Measurements from ENCODE around the gene SLC23A3. TPM values are rescaled to one million over a fixed set of nuclear protein-coding genes. Genes with fewer than 3 reads are reported as not detected.

Gene SLC23A3
- total RNA-seq, 1 donor from 2014 or later, result 2.4 TPM

DNA sequence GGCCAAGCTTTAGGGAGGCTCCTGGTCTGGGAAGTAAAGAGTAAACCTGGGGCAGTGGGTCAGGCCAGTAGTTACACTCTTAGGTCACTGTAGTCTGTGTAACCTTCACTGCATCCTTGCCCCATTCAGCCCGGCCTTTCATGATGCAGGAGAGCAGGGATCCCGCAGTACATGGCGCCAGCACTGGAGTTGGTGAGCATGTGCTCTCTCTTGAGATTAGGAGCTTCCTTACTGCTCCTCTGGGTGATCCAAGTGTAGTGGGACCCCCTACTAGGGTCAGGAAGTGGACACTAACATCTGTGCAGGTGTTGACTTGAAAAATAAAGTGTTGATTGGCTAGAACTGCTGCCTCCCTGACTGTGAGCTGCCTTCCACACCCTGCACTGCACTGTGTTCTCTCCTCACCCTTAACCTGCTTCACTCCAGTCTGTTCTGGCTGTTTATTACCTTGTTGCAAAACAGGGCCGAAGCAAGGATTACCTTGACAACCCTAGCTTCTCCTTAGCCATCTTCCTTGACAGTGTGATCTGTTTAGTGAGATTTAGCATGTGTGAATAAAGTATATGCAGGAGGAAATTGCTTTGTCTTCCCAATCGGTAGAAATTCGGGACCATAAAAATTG, 13.4 kb upstream of the SLC23A3 start:
- Mint-ChIP-seq H3K36me3 (ENCODE audit: low read depth) (peaks cover 31% of the 10 kb centered on the region), H3K27me3 (ENCODE audit: low read depth) (no peaks in the 10 kb centered on the region), H3K27ac (ENCODE audit: unreplicated experiment) (no peak overlapping the region), H3K9me3 (ENCODE audit: low read depth) (no peaks in the 10 kb centered on the region), H3K4me1 (ENCODE audit: low read depth) (peaks cover 12% of the 10 kb centered on the region), H3K4me3 (ENCODE audit: unreplicated experiment) (no peak overlapping the region)
- TF ChIP-seq, protein P1, sequence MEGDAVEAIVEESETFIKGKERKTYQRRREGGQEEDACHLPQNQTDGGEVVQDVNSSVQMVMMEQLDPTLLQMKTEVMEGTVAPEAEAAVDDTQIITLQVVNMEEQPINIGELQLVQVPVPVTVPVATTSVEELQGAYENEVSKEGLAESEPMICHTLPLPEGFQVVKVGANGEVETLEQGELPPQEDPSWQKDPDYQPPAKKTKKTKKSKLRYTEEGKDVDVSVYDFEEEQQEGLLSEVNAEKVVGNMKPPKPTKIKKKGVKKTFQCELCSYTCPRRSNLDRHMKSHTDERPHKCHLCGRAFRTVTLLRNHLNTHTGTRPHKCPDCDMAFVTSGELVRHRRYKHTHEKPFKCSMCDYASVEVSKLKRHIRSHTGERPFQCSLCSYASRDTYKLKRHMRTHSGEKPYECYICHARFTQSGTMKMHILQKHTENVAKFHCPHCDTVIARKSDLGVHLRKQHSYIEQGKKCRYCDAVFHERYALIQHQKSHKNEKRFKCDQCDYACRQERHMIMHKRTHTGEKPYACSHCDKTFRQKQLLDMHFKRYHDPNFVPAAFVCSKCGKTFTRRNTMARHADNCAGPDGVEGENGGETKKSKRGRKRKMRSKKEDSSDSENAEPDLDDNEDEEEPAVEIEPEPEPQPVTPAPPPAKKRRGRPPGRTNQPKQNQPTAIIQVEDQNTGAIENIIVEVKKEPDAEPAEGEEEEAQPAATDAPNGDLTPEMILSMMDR (IDR thresholded peaks at IDR 0.05), result no peak
- DNase-seq (ENCODE audit: low spot score), result no peak

DNA sequence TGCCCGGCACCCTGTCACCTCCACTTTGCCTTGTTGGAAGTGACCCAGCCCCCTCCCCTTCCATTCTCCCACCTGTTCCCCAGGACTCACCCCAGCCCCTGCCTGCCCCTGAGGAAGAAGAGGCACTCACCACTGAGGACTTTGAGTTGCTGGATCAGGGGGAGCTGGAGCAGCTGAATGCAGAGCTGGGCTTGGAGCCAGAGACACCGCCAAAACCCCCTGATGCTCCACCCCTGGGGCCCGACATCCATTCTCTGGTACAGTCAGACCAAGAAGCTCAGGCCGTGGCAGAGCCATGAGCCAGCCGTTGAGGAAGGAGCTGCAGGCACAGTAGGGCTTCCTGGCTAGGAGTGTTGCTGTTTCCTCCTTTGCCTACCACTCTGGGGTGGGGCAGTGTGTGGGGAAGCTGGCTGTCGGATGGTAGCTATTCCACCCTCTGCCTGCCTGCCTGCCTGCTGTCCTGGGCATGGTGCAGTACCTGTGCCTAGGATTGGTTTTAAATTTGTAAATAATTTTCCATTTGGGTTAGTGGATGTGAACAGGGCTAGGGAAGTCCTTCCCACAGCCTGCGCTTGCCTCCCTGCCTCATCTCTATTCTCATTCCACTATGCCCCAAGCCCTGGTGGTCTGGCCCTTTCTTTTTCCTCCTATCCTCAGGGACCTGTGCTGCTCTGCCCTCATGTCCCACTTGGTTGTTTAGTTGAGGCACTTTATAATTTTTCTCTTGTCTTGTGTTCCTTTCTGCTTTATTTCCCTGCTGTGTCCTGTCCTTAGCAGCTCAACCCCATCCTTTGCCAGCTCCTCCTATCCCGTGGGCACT, 12.7 kb upstream of the SLC23A3 start:
- DNase-seq (ENCODE audit: low spot score), result no peak
- TF ChIP-seq, protein P1 (IDR thresholded peaks at IDR 0.05), result no peak
- Mint-ChIP-seq H3K27me3 (ENCODE audit: low read depth) (no peaks in the 10 kb centered on the region), H3K36me3 (ENCODE audit: low read depth) (peaks cover 31% of the 10 kb centered on the region), H3K4me3 (ENCODE audit: unreplicated experiment) (no peak overlapping the region), H3K9me3 (ENCODE audit: low read depth) (no peaks in the 10 kb centered on the region), H3K27ac (ENCODE audit: unreplicated experiment) (peak overlapping the region; percentile 45), H3K4me1 (ENCODE audit: low read depth) (peaks cover 14% of the 10 kb centered on the region)

DNA sequence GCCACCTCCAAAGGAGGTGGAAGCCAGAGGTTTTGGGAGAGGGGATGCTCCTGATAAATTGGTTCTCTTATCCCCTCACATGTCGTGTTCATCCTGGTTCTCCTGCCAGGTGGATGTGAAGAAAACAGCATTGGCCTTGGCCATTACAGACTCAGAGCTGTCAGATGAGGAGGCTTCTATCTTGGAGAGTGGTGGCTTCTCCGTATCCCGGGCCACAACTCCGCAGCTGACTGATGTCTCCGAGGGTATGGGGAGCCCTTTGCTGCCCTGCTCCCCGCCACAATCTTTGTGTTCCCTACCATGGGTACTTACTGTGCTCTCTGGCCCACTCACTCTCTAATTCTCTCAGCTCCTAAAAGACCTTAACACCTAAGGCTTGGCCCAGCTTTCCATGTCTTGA, 11.7 kb upstream of the SLC23A3 start:
- no peak for DNase-seq (ENCODE audit: low spot score)
- H3K9me3 Mint-ChIP-seq (ENCODE audit: low read depth), result no peaks in the 10 kb centered on the region
- H3K27me3 Mint-ChIP-seq (ENCODE audit: low read depth), result no peaks in the 10 kb centered on the region
- no peak overlapping the region for H3K27ac Mint-ChIP-seq (ENCODE audit: unreplicated experiment)
- TF ChIP-seq, protein P1 (IDR thresholded peaks at IDR 0.05), result no peak
- H3K4me1 Mint-ChIP-seq (ENCODE audit: low read depth), result peaks cover 19% of the 10 kb centered on the region
- no peak overlapping the region for H3K4me3 Mint-ChIP-seq (ENCODE audit: unreplicated experiment)
- peaks cover 31% of the 10 kb centered on the region for H3K36me3 Mint-ChIP-seq (ENCODE audit: low read depth)

DNA sequence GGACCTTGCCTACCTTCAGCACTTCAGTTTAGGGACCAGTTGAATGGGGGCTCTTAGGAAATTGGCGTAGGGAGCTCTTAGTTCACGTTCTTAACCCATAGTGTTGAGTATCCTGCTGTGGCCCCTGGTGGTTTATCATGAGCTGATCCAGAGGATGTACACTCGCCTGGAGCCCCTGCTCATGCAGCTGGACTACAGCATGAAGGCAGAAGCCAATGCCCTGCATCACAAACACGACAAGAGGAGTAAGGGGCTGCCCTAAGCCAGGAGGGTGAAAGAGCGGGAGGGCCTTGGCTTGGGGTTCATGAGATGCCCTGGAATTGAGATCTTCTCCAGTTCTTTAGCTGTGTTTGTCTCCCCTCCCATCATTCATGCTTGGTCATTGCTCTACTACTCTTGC, 11.1 kb upstream of the SLC23A3 start:
- Mint-ChIP-seq H3K27me3 (ENCODE audit: low read depth) (no peaks in the 10 kb centered on the region), H3K4me1 (ENCODE audit: low read depth) (peaks cover 20% of the 10 kb centered on the region), H3K4me3 (ENCODE audit: unreplicated experiment) (no peak overlapping the region), H3K9me3 (ENCODE audit: low read depth) (no peaks in the 10 kb centered on the region), H3K36me3 (ENCODE audit: low read depth) (peaks cover 31% of the 10 kb centered on the region), H3K27ac (ENCODE audit: unreplicated experiment) (no peak overlapping the region)
- no peak for DNase-seq (ENCODE audit: low spot score)
- TF ChIP-seq, protein P1 (IDR thresholded peaks at IDR 0.05), result no peak

DNA sequence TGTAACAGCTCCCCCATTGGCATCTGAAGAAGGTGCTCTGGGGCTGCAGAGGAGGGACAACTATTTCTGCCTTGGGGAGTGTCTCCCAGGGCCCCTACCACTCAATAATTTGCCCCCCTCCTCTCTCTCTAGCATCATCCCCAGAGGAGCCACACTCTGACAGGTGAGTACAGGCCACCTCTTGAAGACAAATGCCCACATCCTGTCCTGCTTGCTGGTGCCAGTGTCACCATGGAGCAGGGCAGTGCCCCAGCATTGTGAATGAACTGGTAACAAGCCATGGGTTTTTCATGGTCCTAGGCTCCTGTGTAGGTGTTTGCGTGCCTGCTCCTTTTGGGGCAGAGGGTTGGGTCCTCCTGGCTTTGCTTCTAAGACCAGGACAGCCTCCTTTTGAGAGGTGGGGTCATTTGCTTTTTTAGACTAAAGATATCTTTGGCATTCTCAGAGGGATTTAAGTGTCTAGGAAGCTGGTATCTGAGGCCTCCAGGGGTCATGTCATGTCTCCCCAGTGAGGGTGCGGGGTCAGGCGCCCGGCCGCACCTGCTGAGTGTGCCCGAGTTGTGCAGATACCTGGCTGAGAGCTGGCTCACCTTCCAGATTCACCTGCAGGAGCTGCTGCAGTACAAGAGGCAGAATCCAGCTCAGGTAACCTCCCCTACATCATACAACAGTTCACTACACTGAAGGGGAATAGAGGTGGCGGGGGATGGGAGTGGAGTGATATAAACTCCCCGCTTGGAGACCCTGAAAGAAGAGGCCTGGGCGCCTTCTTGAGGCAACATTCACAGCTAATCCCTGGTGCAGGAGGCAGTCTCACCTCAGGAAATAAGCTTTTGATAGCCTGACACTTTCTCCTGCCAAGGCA, 10.0 kb upstream of the SLC23A3 start:
- Mint-ChIP-seq H3K9me3 (ENCODE audit: low read depth) (no peaks in the 10 kb centered on the region), H3K27ac (ENCODE audit: unreplicated experiment) (no peak overlapping the region)

More for the DNA sequence above, 10.0 kb upstream of the SLC23A3 start:
- Mint-ChIP-seq H3K36me3 (ENCODE audit: low read depth) (peaks cover 29% of the 10 kb centered on the region), H3K4me3 (ENCODE audit: unreplicated experiment) (peak overlapping the region; percentile 87), H3K4me1 (ENCODE audit: low read depth) (peaks cover 28% of the 10 kb centered on the region), H3K27me3 (ENCODE audit: low read depth) (no peaks in the 10 kb centered on the region)
- no peak for DNase-seq (ENCODE audit: low spot score)
- TF ChIP-seq, protein P1 (IDR thresholded peaks at IDR 0.05), result no peak
